NCI-H2081 (cell line): ENCODE results near the gene SND1.
A peak's percentile ranks its signal among the peaks of the same experiment; 100 is the strongest.

Experiments used
- DNase-seq, 2 experiments: peaks; one replicate each; lab custom pipeline; 2025; lab: John Stamatoyannopoulos, UW

The SND1 gene

GRCh38 chr7:127905491-127906330 is 253.7 kb downstream of the SND1 start:
- DNase-seq, result peak in 1 of 2 experiments; percentile 17

- peak; percentile 24 to 78 for DNase-seq
Observed at GRCh38 chr7:127907110-127908040, 255.4 kb downstream of the SND1 start.

DNA sequence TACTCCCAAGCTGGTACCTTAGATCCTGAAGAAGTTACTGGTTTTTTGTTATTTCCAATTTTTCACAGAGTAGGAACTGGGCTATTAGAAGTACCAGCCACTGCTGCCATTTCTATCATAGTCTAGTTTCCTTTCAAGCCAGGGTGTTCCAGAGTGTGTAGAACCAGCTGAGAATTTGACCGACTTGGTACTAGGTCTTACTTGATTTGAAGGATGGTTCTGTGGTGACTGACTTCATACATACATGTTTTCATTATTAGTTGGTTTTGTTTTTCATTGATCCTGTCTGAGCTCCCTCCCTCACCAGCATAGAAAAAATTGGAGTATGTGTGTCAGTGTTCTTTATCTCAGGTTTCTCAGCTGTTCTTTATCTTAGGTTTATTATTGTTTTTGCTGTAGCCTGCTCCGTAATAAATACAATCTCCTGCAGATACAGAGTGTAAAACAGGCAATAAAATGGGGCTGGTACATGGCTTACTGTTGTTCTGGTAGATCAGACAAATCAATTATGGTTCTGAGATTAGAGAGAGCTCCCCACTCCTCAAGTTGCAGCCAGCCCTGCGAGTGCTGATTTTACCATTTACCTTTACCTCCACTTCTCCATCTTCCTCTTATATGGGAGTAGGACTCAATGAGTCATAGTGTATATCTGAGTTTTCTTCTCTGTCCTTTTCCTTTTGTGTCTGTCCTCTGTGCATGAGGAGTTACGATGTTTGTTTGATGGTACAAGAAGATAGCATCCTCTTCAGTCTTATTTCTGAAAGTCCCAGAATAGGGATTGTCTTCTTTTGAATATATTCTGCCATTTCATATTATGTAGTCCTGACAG is 256.6 kb downstream of the SND1 start:
- no peak for DNase-seq

- no peak for DNase-seq
Observed at GRCh38 chr7:127909424-127910152, 257.6 kb downstream of the SND1 start.

GRCh38 chr7:127910670-127911069 is 258.7 kb downstream of the SND1 start:
- no peak for DNase-seq

- no peak for DNase-seq
Observed at GRCh38 chr7:127911968-127912511, 260.0 kb downstream of the SND1 start.

- peak in 1 of 2 experiments; percentile 18 for DNase-seq
Observed at GRCh38 chr7:127912901-127913300, 260.9 kb downstream of the SND1 start.

DNA sequence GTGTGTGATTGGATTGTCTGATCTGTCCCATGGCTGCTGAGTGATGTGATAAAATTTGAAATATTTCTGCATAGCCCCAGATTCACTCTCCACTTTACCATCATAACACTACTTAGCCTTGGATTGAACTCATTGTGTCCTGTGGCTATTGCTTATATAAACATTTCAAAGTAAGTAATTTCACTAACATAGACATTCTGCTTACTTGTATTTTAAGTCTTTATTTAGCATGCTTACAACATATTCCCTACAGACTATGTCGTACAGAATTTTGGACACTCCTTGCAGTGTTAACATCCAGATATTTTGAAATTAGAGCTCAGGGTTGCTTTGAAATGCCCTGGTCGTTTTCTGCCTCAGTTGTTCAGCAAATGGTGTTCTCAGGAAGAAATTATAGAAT is 261.7 kb downstream of the SND1 start:
- no peak for DNase-seq

- no peak for DNase-seq
Observed at GRCh38 chr7:127914693-127915092, 262.7 kb downstream of the SND1 start.

- DNase-seq, result no peak
Observed at GRCh38 chr7:127916735-127917134, 264.7 kb downstream of the SND1 start.

DNA sequence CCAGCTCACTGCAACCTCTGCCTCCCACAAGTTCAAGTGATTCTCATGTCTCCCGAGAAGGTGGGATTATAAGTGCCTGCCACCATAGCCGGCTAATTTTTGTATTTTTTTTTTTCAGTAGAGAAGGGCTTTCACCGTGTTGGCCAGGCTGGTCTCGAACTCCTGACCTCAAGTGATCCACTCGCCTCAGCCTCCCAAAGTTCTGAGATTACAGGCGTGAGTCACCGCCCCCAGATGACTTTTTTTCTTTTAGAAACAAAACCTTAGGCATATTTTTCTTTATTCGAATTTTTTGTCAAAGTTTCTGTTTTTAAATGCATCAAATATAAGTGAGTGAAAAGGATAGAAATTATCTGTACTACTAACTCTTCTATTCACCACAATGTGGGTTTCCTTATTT is 266.1 kb downstream of the SND1 start:
- no peak for DNase-seq

GRCh38 chr7:127920787-127921438 is 268.9 kb downstream of the SND1 start:
- no peak for DNase-seq

DNA sequence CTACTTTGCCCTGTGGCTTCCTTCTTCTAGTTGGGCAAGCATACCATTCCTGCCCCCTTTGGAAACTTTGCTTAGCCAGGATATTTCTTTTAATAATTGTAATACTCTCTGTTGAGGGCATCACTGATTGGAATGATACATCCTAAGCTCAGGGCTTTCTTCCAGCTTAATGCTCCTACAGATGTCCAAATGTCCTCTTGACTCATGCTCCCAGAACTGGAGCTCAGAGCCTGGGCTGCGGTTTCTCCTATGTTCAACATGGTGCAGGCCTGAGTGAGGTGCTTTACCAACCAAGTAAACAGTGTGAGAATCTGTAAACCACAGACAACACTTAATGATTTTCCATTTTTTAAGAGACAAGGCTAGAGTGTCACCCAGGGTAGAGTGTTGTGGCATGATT is 270.7 kb downstream of the SND1 start:
- DNase-seq, result no peak

DNA sequence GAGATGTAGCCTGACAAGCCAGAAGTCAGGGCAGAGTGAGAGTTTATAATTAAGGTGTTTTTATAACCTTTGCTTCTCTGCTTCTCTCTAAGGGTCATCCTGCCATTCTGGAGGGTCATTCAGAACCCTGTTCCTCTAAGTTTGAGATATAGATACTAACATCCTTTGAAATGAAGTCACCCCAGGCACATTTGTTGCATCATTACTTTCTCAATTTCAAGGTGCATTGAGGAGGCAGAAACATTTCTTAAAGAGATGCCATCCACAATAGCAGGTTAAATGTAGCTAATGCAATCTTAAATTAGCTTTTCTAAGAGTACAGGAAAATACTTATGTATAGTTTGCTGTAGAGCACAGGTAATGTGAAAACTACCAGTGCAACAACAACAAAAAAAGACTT is 272.9 kb downstream of the SND1 start:
- DNase-seq, result no peak

- DNase-seq, result no peak
Observed at GRCh38 chr7:127927348-127927696, 275.3 kb downstream of the SND1 start.

DNA sequence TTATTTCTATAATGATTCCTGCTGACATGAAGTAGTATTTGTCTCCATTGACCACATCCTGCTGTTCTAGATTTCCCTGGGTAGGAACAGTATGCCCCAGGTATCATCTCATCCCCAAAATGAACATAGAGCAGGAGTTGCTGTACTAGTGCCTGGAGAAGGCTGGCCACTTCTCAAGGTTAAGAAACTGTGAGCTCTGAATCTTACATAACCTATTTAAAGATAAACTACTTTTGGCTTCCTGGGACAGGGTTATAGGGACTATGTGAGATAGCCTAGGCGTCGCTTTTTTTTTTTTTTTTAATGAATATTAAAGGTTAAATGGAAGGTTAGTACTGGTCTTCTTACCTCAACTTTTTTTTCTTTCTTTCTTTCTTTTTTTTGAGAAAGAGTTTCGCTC is 276.2 kb downstream of the SND1 start:
- DNase-seq, result no peak

DNA sequence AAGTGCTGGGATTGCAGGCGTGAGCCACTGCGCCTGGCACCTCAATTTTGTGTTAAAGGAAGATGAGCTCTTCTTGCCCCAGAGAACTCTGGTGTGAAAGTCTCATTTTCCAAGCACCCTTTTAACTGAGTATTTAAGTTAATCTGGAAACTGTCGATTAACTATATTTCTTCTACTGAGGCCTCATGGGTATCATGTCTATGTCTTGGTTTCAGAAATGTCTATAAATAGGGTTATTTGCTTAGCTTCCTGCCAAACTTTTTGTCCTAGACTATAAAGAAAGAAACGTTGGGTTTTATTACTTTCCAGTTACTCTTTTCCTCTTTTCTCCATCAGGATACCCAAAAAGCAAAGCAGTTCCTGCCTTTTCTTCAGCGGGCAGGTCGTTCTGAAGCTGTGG is 276.9 kb downstream of the SND1 start:
- DNase-seq, result no peak

DNA sequence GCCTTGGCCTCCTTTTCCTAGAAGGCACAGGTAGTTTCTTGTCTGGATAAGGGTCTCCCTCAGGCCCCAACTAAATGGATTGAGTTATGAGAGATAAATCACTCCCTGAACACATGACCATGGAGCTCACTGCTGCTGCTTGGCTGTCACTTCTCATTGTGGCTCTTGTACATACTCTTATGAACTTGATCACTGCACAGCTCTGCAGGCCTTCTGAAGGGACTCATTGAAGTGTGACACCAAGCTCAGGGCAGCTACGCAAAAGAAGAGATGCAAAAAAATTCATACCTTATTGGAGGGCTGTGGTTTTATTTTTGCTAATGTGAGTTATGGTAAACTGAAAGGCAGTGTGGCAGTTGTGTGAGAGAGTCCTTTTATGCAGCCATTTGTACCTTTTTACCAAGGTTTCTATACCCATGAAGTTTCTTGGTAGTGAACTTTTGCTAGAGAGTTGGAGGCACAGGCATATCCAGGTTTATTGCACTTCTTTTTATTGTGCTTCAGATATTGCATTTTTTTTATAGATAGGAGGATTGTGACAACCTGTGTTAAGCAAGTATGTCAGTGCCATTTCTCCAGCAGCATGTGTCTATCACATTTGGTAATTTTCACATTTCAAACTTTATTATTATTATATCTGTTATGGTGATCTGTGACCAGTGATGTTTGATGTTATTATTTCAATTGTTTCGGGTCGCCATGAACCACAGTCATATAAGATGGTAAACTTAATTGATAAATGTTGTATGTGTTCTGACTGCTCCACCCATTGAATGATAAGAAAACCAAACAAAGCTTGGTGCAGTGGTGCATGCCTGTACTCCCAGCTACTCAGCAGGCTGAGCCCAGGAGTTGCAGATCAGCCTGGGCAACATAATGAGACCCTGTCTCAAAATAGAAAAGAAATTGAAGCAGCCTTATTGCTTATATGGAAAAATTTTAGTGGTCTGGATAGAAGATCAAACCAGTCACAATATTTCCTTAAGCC is 278.6 kb downstream of the SND1 start:
- DNase-seq, result no peak

- no peak for DNase-seq
Observed at GRCh38 chr7:127932076-127932475, 280.1 kb downstream of the SND1 start.
